HCT116 (cell line): Measurements from ENCODE around the gene LRRN2. TPM values are rescaled to one million over a fixed set of nuclear protein-coding genes. Genes with fewer than 3 reads are reported as not detected.

Source experiments
- ATAC-seq: fragments of 200-7000 bp; cut with Tn5 transposase; 2 replicates; pipeline ENCODE4 v1.9.1; 2020; ENCODE audit warnings: mild to moderate bottlenecking, moderate library complexity
- BruUV-seq: library from RNA; stranded (reverse); fragments of 400-500 nt; replicated peaks from 2 replicates; lab custom pipeline; 2021; lab: Mats Ljungman, UMichigan
- CTCF ChIA-PET: fragments of 300-600 bp; sonication (Branson Sonifier 250); formaldehyde crosslinking; loops from one replicate; lab custom pipeline; 2021; ENCODE audit warnings: antibody characterized with exemption; lab: Charles Lee
- POLR2A ChIA-PET: fragments of 300-600, 350-600 bp; sonication (Branson Sonifier 250); formaldehyde crosslinking; loops from one replicate; lab custom pipeline; 2021; ENCODE audit warnings: antibody characterized with exemption; lab: Charles Lee
- RAD21 ChIA-PET, 2 experiments: fragments of 300-600 bp; sonication (Branson Sonifier 250); formaldehyde crosslinking; loops; one replicate each; lab custom pipeline; 2023; ENCODE audit warnings: low total read pairs in 2 of 2; ENCODE audit not compliant: uncharacterized antibody in 2 of 2, unreplicated experiment in 2 of 2, low non-redundant PET in 1 of 2; lab: Charles Lee
- DNase-seq: peaks from one replicate; pipeline ENCODE4 v3.0.0-alpha.2; 2010; ENCODE audit warnings: low read depth, low spot score
- H2AFZ ChIP-seq: fragments of 200-600 bp; shearing (Covaris generic), sonication (generic); 2 replicates; pipeline ENCODE4 v1.6.1; 2017; ENCODE audit warnings: low read depth, mixed run types, mixed read lengths, antibody characterized with exemption, low read length; ENCODE audit not compliant: poor library complexity, severe bottlenecking
- H3K27ac ChIP-seq: 2 replicates; pipeline ENCODE4 v1.5.1; 2012; ENCODE audit warnings: low read depth, low read length
- H3K27me3 ChIP-seq: fragments of 200-600 bp; sonication (generic); 2 replicates; pipeline ENCODE4 v1.6.1; 2016; ENCODE audit warnings: mixed run types, low read length, mixed read lengths; ENCODE audit not compliant: insufficient read depth
- H3K36me3 ChIP-seq, 2 experiments: fragments of 200-500 bp in 1 of 2; fragments of 200-600 bp in 1 of 2; sonication (Bioruptor generic) in 1 of 2; sonication (generic) in 1 of 2; 2 replicates each; pipeline versions ENCODE4 v1.5.1 to v1.6.1; 2014 to 2016; ENCODE audit warnings: low read length in 2 of 2, inconsistent platforms in 1 of 2, mixed read lengths in 1 of 2, mixed run types in 1 of 2; ENCODE audit not compliant: insufficient read depth in 2 of 2, control insufficient read depth in 1 of 2
- H3K4me1 ChIP-seq, 2 experiments: fragments of 200-600 bp in 1 of 2; sonication (generic) in 1 of 2; 2 replicates each; pipeline versions ENCODE4 v1.5.1 to v1.6.1; 2012 to 2017; ENCODE audit warnings: low read length in 2 of 2, inconsistent platforms in 1 of 2, mild to moderate bottlenecking in 1 of 2, mixed read lengths in 1 of 2, mixed run types in 1 of 2, moderate library complexity in 1 of 2; ENCODE audit not compliant: insufficient read depth in 2 of 2, control insufficient read depth in 1 of 2
- H3K4me2 ChIP-seq: fragments of 200-600 bp; sonication (generic); 2 replicates; pipeline ENCODE4 v1.6.1; 2017; ENCODE audit warnings: mixed run types, low read length, mixed read lengths
- H3K4me3 ChIP-seq, 2 experiments: fragments of 200-600 bp in 1 of 2; sonication (generic) in 1 of 2; replicated peaks in 1 of 2; 2 replicates each; pipeline ENCODE4 v1.5.1; 2011 to 2016; ENCODE audit warnings: low read length in 2 of 2, control low read depth in 1 of 2, low read depth in 1 of 2, mild to moderate bottlenecking in 1 of 2, mixed read lengths in 1 of 2, mixed run types in 1 of 2
- H3K79me2 ChIP-seq: fragments of 200-600 bp; sonication (generic); 2 replicates; pipeline ENCODE4 v1.6.1; 2017; ENCODE audit warnings: mild to moderate bottlenecking, mixed run types, low read length, moderate library complexity, mixed read lengths; ENCODE audit not compliant: insufficient read depth
- H3K9ac ChIP-seq: fragments of 200-600 bp; sonication (generic); 2 replicates; pipeline ENCODE4 v1.6.1; 2016; ENCODE audit warnings: low read length, mixed read lengths
- H3K9me2 ChIP-seq: fragments of 200-600 bp; sonication (generic), shearing (Covaris generic); 2 replicates; pipeline ENCODE4 v1.6.1; 2017; ENCODE audit warnings: mixed run types, mild to moderate bottlenecking, moderate library complexity; ENCODE audit not compliant: insufficient read depth
- H3K9me3 ChIP-seq, 2 experiments: fragments of 200-500 bp in 1 of 2; fragments of 200-600 bp in 1 of 2; sonication (Bioruptor generic) in 1 of 2; sonication (generic) in 1 of 2; 2 replicates each; pipeline ENCODE4 v1.6.1; 2014 to 2017; ENCODE audit warnings: low read length in 2 of 2, mixed read lengths in 2 of 2, inconsistent platforms in 1 of 2, low read depth in 1 of 2, mild to moderate bottlenecking in 1 of 2, mixed run types in 1 of 2, moderate library complexity in 1 of 2; ENCODE audit not compliant: control insufficient read depth in 1 of 2, insufficient read depth in 1 of 2
- H4K20me1 ChIP-seq: fragments of 200-600 bp; sonication (generic), shearing (Covaris generic); 2 replicates; pipeline ENCODE4 v1.6.1; 2017; ENCODE audit warnings: mixed run types, mild to moderate bottlenecking, moderate library complexity; ENCODE audit not compliant: insufficient read depth
- CEBPB ChIP-seq: IDR thresholded peaks from 2 replicates; pipeline ENCODE4 v1.6.1; 2012; ENCODE audit warnings: low read depth
- ELF1 ChIP-seq: IDR thresholded peaks from 2 replicates; pipeline ENCODE4 v1.6.1; 2012; ENCODE audit warnings: low read depth, borderline replicate concordance
- EZH2phosphoT487 ChIP-seq: fragments of 200-600 bp; IDR thresholded peaks from 2 replicates; pipeline ENCODE4 v1.6.1; 2018; ENCODE audit warnings: antibody characterized with exemption, borderline replicate concordance
- FOSL1 ChIP-seq: IDR thresholded peaks from 2 replicates; pipeline ENCODE4 v1.6.1; 2012; ENCODE audit warnings: low read depth
- JUND ChIP-seq: IDR thresholded peaks from 2 replicates; pipeline ENCODE4 v1.6.1; 2012
- POLR2A ChIP-seq: IDR thresholded peaks from 2 replicates; pipeline ENCODE4 v1.7.0; 2011; ENCODE audit warnings: borderline replicate concordance; ENCODE audit not compliant: insufficient read depth, insufficient read length; ENCODE audit errors: extremely low read depth
- SIN3A ChIP-seq: IDR thresholded peaks from 2 replicates; pipeline ENCODE4 v1.6.1; 2012; ENCODE audit warnings: low read depth
- SP1 ChIP-seq: IDR thresholded peaks from 2 replicates; pipeline ENCODE4 v1.6.1; 2012; ENCODE audit warnings: low read depth
- TCF7L2 ChIP-seq: IDR thresholded peaks from 2 replicates; pipeline ENCODE4 v1.7.0; 2011; ENCODE audit warnings: borderline replicate concordance, inconsistent platforms; ENCODE audit not compliant: insufficient read depth, insufficient read length; ENCODE audit errors: extremely low read depth
- YY1 ChIP-seq: IDR thresholded peaks from 2 replicates; pipeline ENCODE4 v1.6.1; 2011; ENCODE audit warnings: low read length, low read depth, moderate library complexity, mild to moderate bottlenecking; ENCODE audit not compliant: insufficient replicate concordance; ENCODE audit errors: extremely low read depth
- ZFX ChIP-seq: fragments of 450-650 bp; IDR thresholded peaks from 2 replicates; pipeline ENCODE4 v1.6.1; 2017
- ZNF274 ChIP-seq: fragments of 200-500 bp; sonication (Bioruptor generic); IDR thresholded peaks from 2 replicates; pipeline ENCODE4 v1.6.1; 2014; ENCODE audit warnings: mild to moderate bottlenecking, low read depth, low read length, inconsistent platforms
- intact Hi-C: fragments of 100-400 bp; cut with micrococcal nuclease; formaldehyde crosslinking; loops from 2 replicates; pipeline ENCODE4 v1.10.0; 2022
- total RNA-seq: library from RNA; stranded (reverse); gene quantifications from one replicate; pipeline ENCODE4 v1.2.1, GENCODE V29; 2021; ENCODE audit not compliant: unreplicated experiment
- TF ChIP-seq, protein P1 (sequence below), 3 experiments: fragments of 200-600 bp in 1 of 3; sonication (generic) in 1 of 3; IDR thresholded peaks in 2 of 3; conservative IDR thresholded peaks in 1 of 3; 2 replicates each; pipeline ENCODE4 v1.5.1; 2012 to 2017; ENCODE audit warnings: low read depth in 2 of 3, low read length in 2 of 3, antibody characterized with exemption in 1 of 3, borderline replicate concordance in 1 of 3, control low read depth in 1 of 3, mild to moderate bottlenecking in 1 of 3, mixed read lengths in 1 of 3, mixed run types in 1 of 3, moderate library complexity in 1 of 3; ENCODE audit not compliant: insufficient read depth in 1 of 3
- TF ChIP-seq, protein P2 (sequence below): IDR thresholded peaks from 2 replicates; pipeline ENCODE4 v1.6.1; 2012; ENCODE audit warnings: low read depth
- TF ChIP-seq, protein P3 (sequence below): IDR thresholded peaks from 2 replicates; pipeline ENCODE4 v1.6.1; 2012
- TF ChIP-seq, protein P4 (sequence below): IDR thresholded peaks from 2 replicates; pipeline ENCODE4 v1.6.1; 2012
- TF ChIP-seq, protein P5 (sequence below): IDR thresholded peaks from 2 replicates; pipeline ENCODE4 v1.6.1; 2011; ENCODE audit warnings: mild to moderate bottlenecking, low read length, moderate library complexity; ENCODE audit not compliant: insufficient replicate concordance; ENCODE audit errors: extremely low read depth

LRRN2 gene
- total RNA-seq, 1 experiment from 2014 or later = 3.2 TPM

DNA sequence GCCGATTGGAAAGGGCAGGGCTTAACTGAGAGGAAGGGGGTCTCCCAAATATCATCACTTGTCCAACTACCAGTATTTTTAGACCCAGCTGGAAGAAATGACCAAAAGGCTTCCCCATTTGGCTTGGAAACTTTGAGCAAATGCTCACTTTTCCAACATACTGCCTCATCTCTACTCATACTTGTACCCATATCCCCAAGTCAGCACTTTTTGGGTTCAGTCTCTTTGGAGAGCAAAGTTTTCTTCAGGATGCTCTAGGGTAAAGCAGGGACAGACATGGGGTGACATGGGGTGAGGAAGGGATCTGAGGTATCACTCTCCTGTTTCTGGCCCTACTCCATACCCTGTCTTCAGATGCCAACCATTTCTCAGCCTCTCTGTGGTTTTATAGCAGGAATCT lies 27.2 kb downstream of the LRRN2 start:
- Histone ChIP-seq H3K36me3 (no peaks in the 10 kb centered on the region), H4K20me1 (no peaks in the 10 kb centered on the region)
- ATAC-seq = no peak

More for the DNA sequence above, 27.2 kb downstream of the LRRN2 start:
- Histone ChIP-seq H3K9me3 (no peaks in the 10 kb centered on the region), H3K4me3 (no peak overlapping the region), H3K27me3 (no peaks in the 10 kb centered on the region), H3K27ac (no peak overlapping the region), H3K9ac (no peak overlapping the region), H2AFZ (no peak overlapping the region), H3K9me2 (no peaks in the 10 kb centered on the region), H3K79me2 (no peaks in the 10 kb centered on the region), H3K4me2 (no peak overlapping the region), H3K4me1 (no peaks in the 10 kb centered on the region)
- DNase-seq = no peak
- intact Hi-C loops = no loop called here
- POLR2A ChIA-PET = no interaction called here
- no TSS peak for BruUV-seq
- CTCF ChIA-PET = no interaction called here
- RAD21 ChIA-PET = no interaction called here
- TF ChIP-seq SIN3A = no peak
- TF ChIP-seq, protein P1, sequence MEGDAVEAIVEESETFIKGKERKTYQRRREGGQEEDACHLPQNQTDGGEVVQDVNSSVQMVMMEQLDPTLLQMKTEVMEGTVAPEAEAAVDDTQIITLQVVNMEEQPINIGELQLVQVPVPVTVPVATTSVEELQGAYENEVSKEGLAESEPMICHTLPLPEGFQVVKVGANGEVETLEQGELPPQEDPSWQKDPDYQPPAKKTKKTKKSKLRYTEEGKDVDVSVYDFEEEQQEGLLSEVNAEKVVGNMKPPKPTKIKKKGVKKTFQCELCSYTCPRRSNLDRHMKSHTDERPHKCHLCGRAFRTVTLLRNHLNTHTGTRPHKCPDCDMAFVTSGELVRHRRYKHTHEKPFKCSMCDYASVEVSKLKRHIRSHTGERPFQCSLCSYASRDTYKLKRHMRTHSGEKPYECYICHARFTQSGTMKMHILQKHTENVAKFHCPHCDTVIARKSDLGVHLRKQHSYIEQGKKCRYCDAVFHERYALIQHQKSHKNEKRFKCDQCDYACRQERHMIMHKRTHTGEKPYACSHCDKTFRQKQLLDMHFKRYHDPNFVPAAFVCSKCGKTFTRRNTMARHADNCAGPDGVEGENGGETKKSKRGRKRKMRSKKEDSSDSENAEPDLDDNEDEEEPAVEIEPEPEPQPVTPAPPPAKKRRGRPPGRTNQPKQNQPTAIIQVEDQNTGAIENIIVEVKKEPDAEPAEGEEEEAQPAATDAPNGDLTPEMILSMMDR (IDR thresholded peaks at IDR 0.05 in 2 of 3, conservative IDR thresholded peaks at IDR 0.05 in 1 of 3; ENCODE audit: borderline replicate concordance in 1 of 3, insufficient read depth in 1 of 3, low read depth in 2 of 3, low read length in 2 of 3) = no peak
- TF ChIP-seq SP1 = no peak
- TF ChIP-seq, protein P2, sequence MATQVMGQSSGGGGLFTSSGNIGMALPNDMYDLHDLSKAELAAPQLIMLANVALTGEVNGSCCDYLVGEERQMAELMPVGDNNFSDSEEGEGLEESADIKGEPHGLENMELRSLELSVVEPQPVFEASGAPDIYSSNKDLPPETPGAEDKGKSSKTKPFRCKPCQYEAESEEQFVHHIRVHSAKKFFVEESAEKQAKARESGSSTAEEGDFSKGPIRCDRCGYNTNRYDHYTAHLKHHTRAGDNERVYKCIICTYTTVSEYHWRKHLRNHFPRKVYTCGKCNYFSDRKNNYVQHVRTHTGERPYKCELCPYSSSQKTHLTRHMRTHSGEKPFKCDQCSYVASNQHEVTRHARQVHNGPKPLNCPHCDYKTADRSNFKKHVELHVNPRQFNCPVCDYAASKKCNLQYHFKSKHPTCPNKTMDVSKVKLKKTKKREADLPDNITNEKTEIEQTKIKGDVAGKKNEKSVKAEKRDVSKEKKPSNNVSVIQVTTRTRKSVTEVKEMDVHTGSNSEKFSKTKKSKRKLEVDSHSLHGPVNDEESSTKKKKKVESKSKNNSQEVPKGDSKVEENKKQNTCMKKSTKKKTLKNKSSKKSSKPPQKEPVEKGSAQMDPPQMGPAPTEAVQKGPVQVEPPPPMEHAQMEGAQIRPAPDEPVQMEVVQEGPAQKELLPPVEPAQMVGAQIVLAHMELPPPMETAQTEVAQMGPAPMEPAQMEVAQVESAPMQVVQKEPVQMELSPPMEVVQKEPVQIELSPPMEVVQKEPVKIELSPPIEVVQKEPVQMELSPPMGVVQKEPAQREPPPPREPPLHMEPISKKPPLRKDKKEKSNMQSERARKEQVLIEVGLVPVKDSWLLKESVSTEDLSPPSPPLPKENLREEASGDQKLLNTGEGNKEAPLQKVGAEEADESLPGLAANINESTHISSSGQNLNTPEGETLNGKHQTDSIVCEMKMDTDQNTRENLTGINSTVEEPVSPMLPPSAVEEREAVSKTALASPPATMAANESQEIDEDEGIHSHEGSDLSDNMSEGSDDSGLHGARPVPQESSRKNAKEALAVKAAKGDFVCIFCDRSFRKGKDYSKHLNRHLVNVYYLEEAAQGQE = no peak
- no peak for TF ChIP-seq YY1
- no peak for TF ChIP-seq ZFX
- TF ChIP-seq ZNF274 = no peak
- TF ChIP-seq, protein P3, sequence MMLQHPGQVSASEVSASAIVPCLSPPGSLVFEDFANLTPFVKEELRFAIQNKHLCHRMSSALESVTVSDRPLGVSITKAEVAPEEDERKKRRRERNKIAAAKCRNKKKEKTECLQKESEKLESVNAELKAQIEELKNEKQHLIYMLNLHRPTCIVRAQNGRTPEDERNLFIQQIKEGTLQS = no peak
- TF ChIP-seq, protein P4, sequence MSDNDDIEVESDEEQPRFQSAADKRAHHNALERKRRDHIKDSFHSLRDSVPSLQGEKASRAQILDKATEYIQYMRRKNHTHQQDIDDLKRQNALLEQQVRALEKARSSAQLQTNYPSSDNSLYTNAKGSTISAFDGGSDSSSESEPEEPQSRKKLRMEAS = no peak
- TF ChIP-seq TCF7L2 = no peak
- no peak for TF ChIP-seq POLR2A
- TF ChIP-seq ELF1 = no peak
- TF ChIP-seq EZH2phosphoT487 = no peak
- TF ChIP-seq CEBPB = no peak
- no peak for TF ChIP-seq FOSL1
- no peak for TF ChIP-seq JUND
- TF ChIP-seq, protein P5, sequence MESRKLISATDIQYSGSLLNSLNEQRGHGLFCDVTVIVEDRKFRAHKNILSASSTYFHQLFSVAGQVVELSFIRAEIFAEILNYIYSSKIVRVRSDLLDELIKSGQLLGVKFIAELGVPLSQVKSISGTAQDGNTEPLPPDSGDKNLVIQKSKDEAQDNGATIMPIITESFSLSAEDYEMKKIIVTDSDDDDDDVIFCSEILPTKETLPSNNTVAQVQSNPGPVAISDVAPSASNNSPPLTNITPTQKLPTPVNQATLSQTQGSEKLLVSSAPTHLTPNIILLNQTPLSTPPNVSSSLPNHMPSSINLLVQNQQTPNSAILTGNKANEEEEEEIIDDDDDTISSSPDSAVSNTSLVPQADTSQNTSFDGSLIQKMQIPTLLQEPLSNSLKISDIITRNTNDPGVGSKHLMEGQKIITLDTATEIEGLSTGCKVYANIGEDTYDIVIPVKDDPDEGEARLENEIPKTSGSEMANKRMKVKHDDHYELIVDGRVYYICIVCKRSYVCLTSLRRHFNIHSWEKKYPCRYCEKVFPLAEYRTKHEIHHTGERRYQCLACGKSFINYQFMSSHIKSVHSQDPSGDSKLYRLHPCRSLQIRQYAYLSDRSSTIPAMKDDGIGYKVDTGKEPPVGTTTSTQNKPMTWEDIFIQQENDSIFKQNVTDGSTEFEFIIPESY = no peak
